ENCODE measurements around the gene FAM117A.

- TF ChIP-seq RAD21 (IDR thresholded peaks at IDR 0.05 in 1 of 2, conservative IDR thresholded peaks at IDR 0.05 in 1 of 2; ENCODE audit: low read depth in 2 of 2, low read length in 2 of 2) (no peak), CHD7 (IDR thresholded peaks at IDR 0.05; ENCODE audit: insufficient replicate concordance, low read length) (no peak), CTCF (IDR thresholded peaks at IDR 0.05; ENCODE audit: control extremely low read depth in 1 of 3, insufficient read depth in 1 of 3, low read depth in 1 of 3, low read length in 3 of 3) (no peak), YY1 (IDR thresholded peaks at IDR 0.05; ENCODE audit: low read depth, low read length) (peak; percentile 37; the same call in 1 of the 2 replicates)
Observed at GRCh38 chr17:49677933-49678847, 85.7 kb downstream of the FAM117A start, which contains the start of gene SPOP.

Measured in H1 (cell line).